ENCODE measurements around the gene SERAC1. TPM values are rescaled to one million over a fixed set of nuclear protein-coding genes. Genes with fewer than 3 reads are reported as not detected.
A peak's percentile ranks its signal among the peaks of the same experiment; 100 is the strongest.

Gene SERAC1
- total RNA-seq, 1 donor = 26.3 TPM

GRCh38 chr6:158110986-158111385, 57.1 kb downstream of the SERAC1 start:
- no peak overlapping the region for H3K4me3 ChIP-seq (ENCODE audit: low read depth, low read length)
- TF ChIP-seq, protein P1, sequence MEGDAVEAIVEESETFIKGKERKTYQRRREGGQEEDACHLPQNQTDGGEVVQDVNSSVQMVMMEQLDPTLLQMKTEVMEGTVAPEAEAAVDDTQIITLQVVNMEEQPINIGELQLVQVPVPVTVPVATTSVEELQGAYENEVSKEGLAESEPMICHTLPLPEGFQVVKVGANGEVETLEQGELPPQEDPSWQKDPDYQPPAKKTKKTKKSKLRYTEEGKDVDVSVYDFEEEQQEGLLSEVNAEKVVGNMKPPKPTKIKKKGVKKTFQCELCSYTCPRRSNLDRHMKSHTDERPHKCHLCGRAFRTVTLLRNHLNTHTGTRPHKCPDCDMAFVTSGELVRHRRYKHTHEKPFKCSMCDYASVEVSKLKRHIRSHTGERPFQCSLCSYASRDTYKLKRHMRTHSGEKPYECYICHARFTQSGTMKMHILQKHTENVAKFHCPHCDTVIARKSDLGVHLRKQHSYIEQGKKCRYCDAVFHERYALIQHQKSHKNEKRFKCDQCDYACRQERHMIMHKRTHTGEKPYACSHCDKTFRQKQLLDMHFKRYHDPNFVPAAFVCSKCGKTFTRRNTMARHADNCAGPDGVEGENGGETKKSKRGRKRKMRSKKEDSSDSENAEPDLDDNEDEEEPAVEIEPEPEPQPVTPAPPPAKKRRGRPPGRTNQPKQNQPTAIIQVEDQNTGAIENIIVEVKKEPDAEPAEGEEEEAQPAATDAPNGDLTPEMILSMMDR (IDR thresholded peaks at IDR 0.05; ENCODE audit: insufficient read depth, low read depth, low read length) = no peak
- no peak for DNase-seq (ENCODE audit: low read depth)

- no peak overlapping the region for H3K4me3 ChIP-seq (ENCODE audit: low read depth, low read length)
- TF ChIP-seq, protein P1 (IDR thresholded peaks at IDR 0.05; ENCODE audit: insufficient read depth, low read depth, low read length) = no peak
- DNase-seq (ENCODE audit: low read depth) = peak; percentile 37
These were observed 58.3 kb downstream of the SERAC1 start for GRCh38 chr6:158109748-158110147.

- no peak overlapping the region for H3K4me3 ChIP-seq (ENCODE audit: low read depth, low read length)
- TF ChIP-seq, protein P1 (IDR thresholded peaks at IDR 0.05; ENCODE audit: insufficient read depth, low read depth, low read length) = no peak
- no peak for DNase-seq (ENCODE audit: low read depth)
These were observed 63.4 kb downstream of the SERAC1 start for GRCh38 chr6:158104696-158105095.

- DNase-seq (ENCODE audit: low read depth) = no peak
- TF ChIP-seq, protein P1 (IDR thresholded peaks at IDR 0.05; ENCODE audit: insufficient read depth, low read depth, low read length) = no peak
- no peak overlapping the region for H3K4me3 ChIP-seq (ENCODE audit: low read depth, low read length)
These were observed 64.8 kb downstream of the SERAC1 start for GRCh38 chr6:158103228-158103627.

- TF ChIP-seq, protein P1 (IDR thresholded peaks at IDR 0.05; ENCODE audit: insufficient read depth, low read depth, low read length) = no peak
- DNase-seq (ENCODE audit: low read depth) = no peak
- no peak overlapping the region for H3K4me3 ChIP-seq (ENCODE audit: low read depth, low read length)
These were observed 72.4 kb downstream of the SERAC1 start for GRCh38 chr6:158095671-158096070.

DNA sequence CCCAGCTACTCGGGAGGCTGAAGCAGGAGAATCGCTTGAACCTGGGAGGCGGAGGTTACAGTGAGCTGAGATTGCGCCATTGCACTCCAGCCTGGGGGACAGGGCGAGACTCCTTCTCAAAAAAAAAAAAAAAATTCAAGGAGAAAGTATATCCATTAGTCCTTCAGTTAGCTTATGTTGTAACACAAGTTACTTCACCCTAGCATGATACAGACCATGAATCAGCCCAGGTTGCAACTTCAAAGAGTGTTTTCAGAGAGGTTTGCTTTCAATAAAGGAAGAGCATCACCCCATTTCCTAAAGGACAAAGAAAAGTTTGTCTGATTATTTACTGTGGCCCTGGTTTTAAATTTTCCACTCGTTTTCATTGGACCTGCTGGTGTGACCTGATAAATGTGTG, 73.0 kb downstream of the SERAC1 start:
- TF ChIP-seq, protein P1 (IDR thresholded peaks at IDR 0.05; ENCODE audit: insufficient read depth, low read depth, low read length) = no peak
- H3K4me3 ChIP-seq (ENCODE audit: low read depth, low read length) = no peak overlapping the region
- DNase-seq (ENCODE audit: low read depth) = no peak

- TF ChIP-seq, protein P1 (IDR thresholded peaks at IDR 0.05; ENCODE audit: insufficient read depth, low read depth, low read length) = no peak
- no peak for DNase-seq (ENCODE audit: low read depth)
- H3K4me3 ChIP-seq (ENCODE audit: low read depth, low read length) = no peak overlapping the region
These were observed 75.3 kb downstream of the SERAC1 start for GRCh38 chr6:158092806-158093205.

All from fibroblast of villous mesenchyme (primary cell).